ENCODE data around the gene MDFIC2. TPM values are rescaled to one million over a fixed set of nuclear protein-coding genes. Genes with fewer than 3 reads are reported as not detected.
"Not testable (repeated sequence)": the region's sequence is repeated elsewhere in the genome, so short reads cannot be mapped to it uniquely, and the experiment has no call there.

Gene MDFIC2
- total and polyA plus RNA-seq, 4 donors, result not detected

GRCh38 chr3:70315021-70315420, 2.6 kb upstream of the MDFIC2 start:
- Histone ChIP-seq H3K27me3 (ENCODE audit: control insufficient read depth in 1 of 2, insufficient read depth in 2 of 2, low read length in 1 of 2) (no peaks in the 10 kb centered on the region), H3K36me3 (ENCODE audit: control insufficient read depth in 1 of 2, insufficient read depth in 2 of 2, low read length in 1 of 2) (no peaks in the 10 kb centered on the region), H3K9me3 (ENCODE audit: control insufficient read depth, low read length) (no peaks in the 10 kb centered on the region), H3K27ac (ENCODE audit: low read depth in 1 of 2, low read length in 2 of 2) (no peak overlapping the region), H3K4me1 (ENCODE audit: control insufficient read depth in 1 of 2, insufficient read depth in 2 of 2, low read length in 2 of 2) (no peaks in the 10 kb centered on the region), H3K4me3 (ENCODE audit: low read length in 2 of 2) (no peak overlapping the region)
- WGBS, 2 donors, result 90 to 97% methylated on average over 1 of the region's 1 CpG
- no peak for ATAC-seq (ENCODE audit: low FRiP score)
- intact Hi-C loops (cut with DNase I), result no loop called here
- no peak for DNase-seq

- intact Hi-C loops (cut with DNase I), result no loop called here
- H3K27ac ChIP-seq (ENCODE audit: low read depth in 1 of 2, low read length in 2 of 2), result no peak overlapping the region
- no peak for DNase-seq
- no peaks in the 10 kb centered on the region for H3K9me3 ChIP-seq (ENCODE audit: control insufficient read depth, low read length)
- peaks cover 0 to 2% of the 10 kb centered on the region in 2 donors for H3K4me1 ChIP-seq (ENCODE audit: control insufficient read depth in 1 of 2, insufficient read depth in 2 of 2, low read length in 2 of 2)
- WGBS, 2 donors, result 92 to 98% methylated on average over 1 of the region's 1 CpG
- ATAC-seq (ENCODE audit: low FRiP score), result no peak
- H3K36me3 ChIP-seq (ENCODE audit: control insufficient read depth in 1 of 2, insufficient read depth in 2 of 2, low read length in 1 of 2), result no peaks in the 10 kb centered on the region
- H3K4me3 ChIP-seq (ENCODE audit: low read length in 2 of 2), result no peak overlapping the region
- H3K27me3 ChIP-seq (ENCODE audit: control insufficient read depth in 1 of 2, insufficient read depth in 2 of 2, low read length in 1 of 2), result no peaks in the 10 kb centered on the region
These were observed 1.6 kb downstream of the MDFIC2 start for GRCh38 chr3:70310809-70311208.

GRCh38 chr3:70309591-70309990, 2.8 kb downstream of the MDFIC2 start:
- no peak overlapping the region for H3K4me3 ChIP-seq (ENCODE audit: low read length in 2 of 2)
- no peak for DNase-seq
- H3K27me3 ChIP-seq (ENCODE audit: control insufficient read depth in 1 of 2, insufficient read depth in 2 of 2, low read length in 1 of 2), result no peaks in the 10 kb centered on the region
- H3K36me3 ChIP-seq (ENCODE audit: control insufficient read depth in 1 of 2, insufficient read depth in 2 of 2, low read length in 1 of 2), result no peaks in the 10 kb centered on the region
- no peak overlapping the region for H3K27ac ChIP-seq (ENCODE audit: low read depth in 1 of 2, low read length in 2 of 2)
- intact Hi-C loops (cut with DNase I), result no loop called here
- ATAC-seq (ENCODE audit: low FRiP score), result no peak
- WGBS, 2 donors, result 64 to 89% methylated on average over 3 of the region's 3 CpGs
- H3K9me3 ChIP-seq (ENCODE audit: control insufficient read depth, low read length), result no peaks in the 10 kb centered on the region
- peaks cover 0 to 2% of the 10 kb centered on the region in 2 donors for H3K4me1 ChIP-seq (ENCODE audit: control insufficient read depth in 1 of 2, insufficient read depth in 2 of 2, low read length in 2 of 2)

- Histone ChIP-seq H3K4me3 (ENCODE audit: low read length in 2 of 2) (no peak overlapping the region), H3K4me1 (ENCODE audit: control insufficient read depth in 1 of 2, insufficient read depth in 2 of 2, low read length in 2 of 2) (peaks cover 0 to 2% of the 10 kb centered on the region in 2 donors), H3K27me3 (ENCODE audit: control insufficient read depth in 1 of 2, insufficient read depth in 2 of 2, low read length in 1 of 2) (no peaks in the 10 kb centered on the region), H3K27ac (ENCODE audit: low read depth in 1 of 2, low read length in 2 of 2) (no peak overlapping the region), H3K36me3 (ENCODE audit: control insufficient read depth in 1 of 2, insufficient read depth in 2 of 2, low read length in 1 of 2) (no peaks in the 10 kb centered on the region), H3K9me3 (ENCODE audit: control insufficient read depth, low read length) (no peaks in the 10 kb centered on the region)
- ATAC-seq (ENCODE audit: low FRiP score) (no peak), DNase-seq (no peak)
- intact Hi-C loops (cut with DNase I), result no loop called here
- WGBS, 2 donors, result 54 to 60% methylated on average over 3 of the region's 3 CpGs
These were observed 3.7 kb downstream of the MDFIC2 start for GRCh38 chr3:70308760-70309159.

GRCh38 chr3:70306736-70307135, 5.7 kb downstream of the MDFIC2 start:
- H3K4me1 ChIP-seq (ENCODE audit: control insufficient read depth in 1 of 2, insufficient read depth in 2 of 2, low read length in 2 of 2), result peaks cover 0 to 2% of the 10 kb centered on the region in 2 donors
- no peaks in the 10 kb centered on the region for H3K36me3 ChIP-seq (ENCODE audit: control insufficient read depth in 1 of 2, insufficient read depth in 2 of 2, low read length in 1 of 2)
- H3K9me3 ChIP-seq (ENCODE audit: control insufficient read depth, low read length), result no peaks in the 10 kb centered on the region
- no peak overlapping the region for H3K27ac ChIP-seq (ENCODE audit: low read depth in 1 of 2, low read length in 2 of 2)
- ATAC-seq (ENCODE audit: low FRiP score) (no peak), DNase-seq (no peak)
- no peak overlapping the region for H3K4me3 ChIP-seq (ENCODE audit: low read length in 2 of 2)
- no peaks in the 10 kb centered on the region for H3K27me3 ChIP-seq (ENCODE audit: control insufficient read depth in 1 of 2, insufficient read depth in 2 of 2, low read length in 1 of 2)
- intact Hi-C loops (cut with DNase I), result no loop called here

- no peaks in the 10 kb centered on the region for H3K36me3 ChIP-seq (ENCODE audit: control insufficient read depth in 1 of 2, insufficient read depth in 2 of 2, low read length in 1 of 2)
- no peaks in the 10 kb centered on the region for H3K27me3 ChIP-seq (ENCODE audit: control insufficient read depth in 1 of 2, insufficient read depth in 2 of 2, low read length in 1 of 2)
- no peak overlapping the region for H3K27ac ChIP-seq (ENCODE audit: low read depth in 1 of 2, low read length in 2 of 2)
- DNase-seq, result no peak
- peak; percentile 38 for ATAC-seq (ENCODE audit: low FRiP score)
- H3K4me3 ChIP-seq (ENCODE audit: low read length in 2 of 2), result no peak overlapping the region
- 8 to 10% methylated on average over 3 of the region's 3 CpGs for WGBS, 2 donors
- peaks cover 2 to 3% of the 10 kb centered on the region in 2 donors for H3K4me1 ChIP-seq (ENCODE audit: control insufficient read depth in 1 of 2, insufficient read depth in 2 of 2, low read length in 2 of 2)
- intact Hi-C loops (cut with DNase I), result no loop called here
- no peaks in the 10 kb centered on the region for H3K9me3 ChIP-seq (ENCODE audit: control insufficient read depth, low read length)
These were observed 14.1 kb downstream of the MDFIC2 start for GRCh38 chr3:70298385-70298784.

- Histone ChIP-seq H3K36me3 (ENCODE audit: control insufficient read depth in 1 of 2, insufficient read depth in 2 of 2, low read length in 1 of 2) (no peaks in the 10 kb centered on the region), H3K27me3 (ENCODE audit: control insufficient read depth in 1 of 2, insufficient read depth in 2 of 2, low read length in 1 of 2) (no peaks in the 10 kb centered on the region), H3K4me1 (ENCODE audit: control insufficient read depth in 1 of 2, insufficient read depth in 2 of 2, low read length in 2 of 2) (no peaks in the 10 kb centered on the region), H3K4me3 (ENCODE audit: low read length in 2 of 2) (no peak overlapping the region), H3K9me3 (ENCODE audit: control insufficient read depth, low read length) (no peaks in the 10 kb centered on the region), H3K27ac (ENCODE audit: low read depth in 1 of 2, low read length in 2 of 2) (no peak overlapping the region)
- intact Hi-C loops (cut with DNase I), result no loop called here
- 98 to 100% methylated on average over 2 of the region's 2 CpGs for WGBS, 2 donors
- DNase-seq (no peak), ATAC-seq (ENCODE audit: low FRiP score) (no peak)
These were observed 21.3 kb downstream of the MDFIC2 start for GRCh38 chr3:70291097-70291482.

GRCh38 chr3:70290431-70291096, 21.9 kb downstream of the MDFIC2 start:
- H3K27ac ChIP-seq (ENCODE audit: low read depth in 1 of 2, low read length in 2 of 2); H3K4me1 ChIP-seq (ENCODE audit: control insufficient read depth in 1 of 2, insufficient read depth in 2 of 2, low read length in 2 of 2); intact Hi-C loops (cut with DNase I); H3K9me3 ChIP-seq (ENCODE audit: control insufficient read depth, low read length); ATAC-seq (ENCODE audit: low FRiP score); H3K36me3 ChIP-seq (ENCODE audit: control insufficient read depth in 1 of 2, insufficient read depth in 2 of 2, low read length in 1 of 2); DNase-seq; H3K27me3 ChIP-seq (ENCODE audit: control insufficient read depth in 1 of 2, insufficient read depth in 2 of 2, low read length in 1 of 2); H3K4me3 ChIP-seq (ENCODE audit: low read length in 2 of 2): not testable (repeated sequence)
- 92% methylated on average over 32 of the region's 32 CpGs for WGBS, 2 donors

GRCh38 chr3:70281663-70282062, 30.8 kb downstream of the MDFIC2 start:
- H3K4me3 ChIP-seq (ENCODE audit: low read length in 2 of 2), result no peak overlapping the region
- WGBS, 2 donors, result 78 to 79% methylated on average over 2 of the region's 2 CpGs
- intact Hi-C loops (cut with DNase I), result no loop called here
- DNase-seq, result no peak
- H3K9me3 ChIP-seq (ENCODE audit: control insufficient read depth, low read length), result no peaks in the 10 kb centered on the region
- no peaks in the 10 kb centered on the region for H3K36me3 ChIP-seq (ENCODE audit: control insufficient read depth in 1 of 2, insufficient read depth in 2 of 2, low read length in 1 of 2)
- no peak overlapping the region for H3K27ac ChIP-seq (ENCODE audit: low read depth in 1 of 2, low read length in 2 of 2)
- no peaks in the 10 kb centered on the region for H3K27me3 ChIP-seq (ENCODE audit: control insufficient read depth in 1 of 2, insufficient read depth in 2 of 2, low read length in 1 of 2)
- H3K4me1 ChIP-seq (ENCODE audit: control insufficient read depth in 1 of 2, insufficient read depth in 2 of 2, low read length in 2 of 2), result no peaks in the 10 kb centered on the region
- no peak for ATAC-seq (ENCODE audit: low FRiP score)

All from aorta (tissue), 5 donors.